ENCODE data around the gene CRTAC1.

The CRTAC1 gene

DNA sequence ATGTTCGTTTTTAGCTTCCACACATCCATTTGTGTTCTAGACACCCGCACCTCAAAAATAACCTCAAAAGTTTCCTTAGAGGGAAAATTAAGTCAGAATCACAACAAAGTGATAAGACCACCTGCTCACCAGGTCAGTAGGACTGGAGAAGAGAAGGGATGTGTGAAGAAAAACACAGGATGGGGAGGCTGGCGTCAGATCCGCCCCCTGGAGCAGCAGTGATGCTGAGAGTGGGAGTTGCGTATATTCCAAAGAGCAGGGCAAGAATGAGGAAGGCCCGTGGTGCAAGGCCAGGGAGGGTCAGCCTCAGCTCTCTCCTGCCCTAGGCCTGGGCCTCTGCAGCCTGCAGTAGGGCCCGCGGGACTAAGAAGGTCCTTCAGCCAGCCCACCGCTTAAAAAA is 28.7 kb downstream of the CRTAC1 start:
- Histone ChIP-seq H3K36me3 (ENCODE audit: control insufficient read depth, low read depth, low read length) (no peaks in the 10 kb centered on the region), H3K4me1 (ENCODE audit: control insufficient read depth, low read depth, low read length) (peaks cover 14% of the 10 kb centered on the region), H3K9ac (ENCODE audit: low read length) (no peak overlapping the region), H3K27me3 (ENCODE audit: control insufficient read depth, insufficient read depth, low read length) (no peaks in the 10 kb centered on the region), H3K4me3 (ENCODE audit: low read length) (no peak overlapping the region), H3K9me3 (ENCODE audit: control insufficient read depth, low read depth, low read length) (no peaks in the 10 kb centered on the region), H3K27ac (ENCODE audit: low read length) (no peak overlapping the region)

DNA sequence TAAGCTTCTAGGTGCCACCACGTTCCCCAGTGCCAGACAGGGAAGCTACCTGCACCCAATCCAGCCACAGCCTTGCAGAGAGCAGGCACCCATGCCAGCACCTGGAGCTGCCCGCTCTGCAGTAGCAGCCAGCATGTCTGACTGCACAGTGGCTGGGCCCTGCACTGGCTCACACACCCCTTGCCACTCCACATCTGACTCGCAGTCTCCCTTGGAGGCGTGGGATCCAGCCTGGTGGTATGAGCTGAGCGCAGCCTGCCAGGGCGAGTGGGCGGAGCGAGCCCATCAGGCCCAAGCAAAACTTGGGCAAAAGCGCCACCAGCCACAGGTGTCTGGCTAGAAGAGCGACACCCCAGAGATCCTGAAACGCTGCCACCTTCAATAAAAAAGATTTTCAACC is 30.1 kb downstream of the CRTAC1 start:
- Histone ChIP-seq H3K9ac (ENCODE audit: low read length) (no peak overlapping the region), H3K9me3 (ENCODE audit: control insufficient read depth, low read depth, low read length) (no peaks in the 10 kb centered on the region), H3K4me3 (ENCODE audit: low read length) (no peak overlapping the region), H3K4me1 (ENCODE audit: control insufficient read depth, low read depth, low read length) (peaks cover 3% of the 10 kb centered on the region), H3K27ac (ENCODE audit: low read length) (no peak overlapping the region), H3K36me3 (ENCODE audit: control insufficient read depth, low read depth, low read length) (no peaks in the 10 kb centered on the region), H3K27me3 (ENCODE audit: control insufficient read depth, insufficient read depth, low read length) (no peaks in the 10 kb centered on the region)

DNA sequence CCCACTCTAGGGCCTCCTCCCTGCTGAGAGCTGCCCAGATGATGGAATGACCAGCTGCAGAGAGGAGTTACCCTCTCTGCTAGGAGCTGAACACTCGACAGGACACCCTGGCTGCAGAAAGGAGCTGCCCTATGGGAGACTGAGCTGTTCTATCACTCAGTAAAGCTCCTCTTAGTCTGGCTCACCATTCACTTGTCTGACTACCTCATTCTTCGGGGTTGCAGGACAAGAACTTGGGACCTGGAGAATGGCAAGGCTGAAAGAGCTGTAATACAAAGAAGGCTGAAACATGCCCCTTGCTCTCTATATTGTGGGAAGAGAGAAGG is 30.5 kb downstream of the CRTAC1 start:
- Histone ChIP-seq H3K27me3 (ENCODE audit: control insufficient read depth, insufficient read depth, low read length) (no peaks in the 10 kb centered on the region), H3K27ac (ENCODE audit: low read length) (no peak overlapping the region), H3K4me3 (ENCODE audit: low read length) (no peak overlapping the region), H3K4me1 (ENCODE audit: control insufficient read depth, low read depth, low read length) (peaks cover 3% of the 10 kb centered on the region), H3K9ac (ENCODE audit: low read length) (no peak overlapping the region), H3K9me3 (ENCODE audit: control insufficient read depth, low read depth, low read length) (no peaks in the 10 kb centered on the region), H3K36me3 (ENCODE audit: control insufficient read depth, low read depth, low read length) (no peaks in the 10 kb centered on the region)

DNA sequence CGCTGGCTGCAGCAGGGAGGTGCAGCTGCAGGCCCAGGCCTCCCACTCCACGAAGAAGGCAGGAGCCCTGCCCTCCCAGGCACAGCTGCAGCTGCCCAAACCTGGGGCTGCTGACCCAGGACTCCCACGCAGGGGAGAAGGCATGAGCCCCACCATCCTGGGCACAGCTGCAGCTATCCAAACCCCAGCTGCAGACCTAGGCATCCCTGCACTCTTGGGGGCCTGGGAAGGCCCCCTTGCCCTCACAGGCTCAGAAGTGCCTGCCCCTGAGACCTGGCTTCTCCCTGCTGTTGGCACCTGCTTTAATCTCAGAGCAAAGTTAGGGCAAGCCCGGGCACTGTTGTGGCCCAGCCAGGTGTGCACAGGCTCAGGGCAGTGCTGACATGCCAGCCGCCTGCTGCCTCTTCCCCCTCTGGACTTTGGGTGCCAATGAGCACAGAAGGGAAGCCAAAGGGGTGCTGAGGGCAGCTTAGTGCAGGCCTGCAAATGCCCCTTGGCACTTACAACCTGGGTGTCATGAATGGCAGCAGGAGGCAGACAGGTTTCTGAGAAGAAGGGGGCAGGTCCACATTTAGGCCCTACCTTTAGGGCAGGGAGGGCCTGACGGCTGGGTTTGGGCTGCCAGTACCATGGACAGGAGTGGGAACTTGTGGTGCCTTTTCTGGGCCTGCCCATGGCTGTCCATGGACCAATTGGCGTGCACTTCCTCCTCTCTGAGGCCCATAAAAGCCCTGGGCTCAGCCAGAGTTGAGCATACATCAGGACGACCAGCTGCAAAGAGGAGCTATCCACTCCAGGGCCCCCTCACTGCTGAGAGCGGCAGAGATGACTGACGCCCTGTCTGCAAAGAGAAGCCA is 31.1 kb downstream of the CRTAC1 start:
- Histone ChIP-seq H3K27ac (ENCODE audit: low read length) (no peak overlapping the region), H3K36me3 (ENCODE audit: control insufficient read depth, low read depth, low read length) (no peaks in the 10 kb centered on the region), H3K9me3 (ENCODE audit: control insufficient read depth, low read depth, low read length) (no peaks in the 10 kb centered on the region), H3K27me3 (ENCODE audit: control insufficient read depth, insufficient read depth, low read length) (no peaks in the 10 kb centered on the region), H3K4me1 (ENCODE audit: control insufficient read depth, low read depth, low read length) (peaks cover 3% of the 10 kb centered on the region), H3K4me3 (ENCODE audit: low read length) (no peak overlapping the region), H3K9ac (ENCODE audit: low read length) (no peak overlapping the region)

DNA sequence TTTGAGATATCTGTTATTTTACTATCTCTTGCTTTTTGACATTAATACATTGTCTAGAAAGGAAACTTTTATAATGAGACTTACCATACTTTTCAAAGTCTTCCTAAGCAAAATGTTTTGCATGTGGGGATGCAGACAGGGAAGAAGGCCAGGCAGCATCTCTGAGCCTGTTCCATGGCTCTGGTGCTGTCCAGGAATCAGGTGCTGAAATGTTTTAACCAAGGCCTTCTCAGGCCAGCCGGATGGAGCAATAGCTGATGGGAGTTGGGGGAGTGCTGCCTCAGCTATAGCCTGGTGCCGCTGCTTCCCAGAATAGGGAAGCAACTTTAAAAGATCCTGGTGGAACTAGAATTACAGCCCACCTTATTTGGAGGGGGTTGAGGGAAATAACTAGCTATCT is 38.5 kb downstream of the CRTAC1 start:
- H3K9ac ChIP-seq (ENCODE audit: low read length): no peak overlapping the region
- no peak overlapping the region for H3K4me3 ChIP-seq (ENCODE audit: low read length)
- no peak overlapping the region for H3K27ac ChIP-seq (ENCODE audit: low read length)
- no peaks in the 10 kb centered on the region for H3K27me3 ChIP-seq (ENCODE audit: control insufficient read depth, insufficient read depth, low read length)
- no peaks in the 10 kb centered on the region for H3K36me3 ChIP-seq (ENCODE audit: control insufficient read depth, low read depth, low read length)
- no peaks in the 10 kb centered on the region for H3K4me1 ChIP-seq (ENCODE audit: control insufficient read depth, low read depth, low read length)
- H3K9me3 ChIP-seq (ENCODE audit: control insufficient read depth, low read depth, low read length): no peaks in the 10 kb centered on the region

DNA sequence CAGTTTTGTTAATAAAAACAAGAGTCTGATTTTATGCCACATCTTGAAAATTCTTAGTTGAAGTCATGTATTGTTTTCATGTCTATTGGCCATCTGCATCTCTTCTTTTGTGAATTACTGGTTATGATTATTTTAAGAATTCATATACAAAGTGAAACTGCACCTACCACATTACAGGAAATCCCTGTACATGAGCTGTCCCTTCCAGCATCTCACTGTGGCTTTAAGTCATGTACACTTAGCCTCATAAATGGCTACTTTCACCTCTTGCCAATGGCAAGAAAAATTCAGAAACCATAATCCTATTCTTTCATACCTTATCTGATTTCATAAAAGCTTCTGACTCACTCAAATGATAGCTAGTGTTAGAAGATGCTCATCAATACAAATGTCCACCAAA is 48.6 kb downstream of the CRTAC1 start:
- no peaks in the 10 kb centered on the region for H3K36me3 ChIP-seq (ENCODE audit: control insufficient read depth, low read depth, low read length)
- H3K4me3 ChIP-seq (ENCODE audit: low read length): no peak overlapping the region
- H3K27ac ChIP-seq (ENCODE audit: low read length): no peak overlapping the region
- no peaks in the 10 kb centered on the region for H3K4me1 ChIP-seq (ENCODE audit: control insufficient read depth, low read depth, low read length)
- peaks cover 8% of the 10 kb centered on the region for H3K27me3 ChIP-seq (ENCODE audit: control insufficient read depth, insufficient read depth, low read length)
- no peak overlapping the region for H3K9ac ChIP-seq (ENCODE audit: low read length)
- no peaks in the 10 kb centered on the region for H3K9me3 ChIP-seq (ENCODE audit: control insufficient read depth, low read depth, low read length)

DNA sequence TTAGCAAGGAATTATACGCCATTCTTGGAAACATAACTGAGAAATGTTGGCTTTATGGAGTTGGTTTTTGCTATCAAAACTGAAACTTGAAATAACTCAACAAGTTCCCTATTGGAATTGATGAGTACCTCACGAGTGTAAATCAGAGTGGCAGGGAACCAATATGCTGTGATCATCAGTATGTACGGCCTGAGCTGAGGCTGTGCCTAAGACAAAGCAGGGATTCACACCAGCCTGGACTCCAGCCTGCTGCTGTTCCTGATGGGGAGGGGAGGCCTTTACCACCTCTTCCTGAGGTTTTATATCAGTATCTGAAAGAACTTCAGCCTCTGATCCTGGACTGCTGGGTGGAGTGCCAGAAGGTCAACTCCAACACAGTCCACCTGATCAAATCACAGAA is 52.7 kb downstream of the CRTAC1 start:
- H3K4me1 ChIP-seq (ENCODE audit: control insufficient read depth, low read depth, low read length): no peaks in the 10 kb centered on the region
- H3K27me3 ChIP-seq (ENCODE audit: control insufficient read depth, insufficient read depth, low read length): peaks cover 49% of the 10 kb centered on the region
- no peak overlapping the region for H3K27ac ChIP-seq (ENCODE audit: low read length)
- H3K4me3 ChIP-seq (ENCODE audit: low read length): no peak overlapping the region
- no peak overlapping the region for H3K9ac ChIP-seq (ENCODE audit: low read length)
- H3K36me3 ChIP-seq (ENCODE audit: control insufficient read depth, low read depth, low read length): no peaks in the 10 kb centered on the region
- H3K9me3 ChIP-seq (ENCODE audit: control insufficient read depth, low read depth, low read length): no peaks in the 10 kb centered on the region

DNA sequence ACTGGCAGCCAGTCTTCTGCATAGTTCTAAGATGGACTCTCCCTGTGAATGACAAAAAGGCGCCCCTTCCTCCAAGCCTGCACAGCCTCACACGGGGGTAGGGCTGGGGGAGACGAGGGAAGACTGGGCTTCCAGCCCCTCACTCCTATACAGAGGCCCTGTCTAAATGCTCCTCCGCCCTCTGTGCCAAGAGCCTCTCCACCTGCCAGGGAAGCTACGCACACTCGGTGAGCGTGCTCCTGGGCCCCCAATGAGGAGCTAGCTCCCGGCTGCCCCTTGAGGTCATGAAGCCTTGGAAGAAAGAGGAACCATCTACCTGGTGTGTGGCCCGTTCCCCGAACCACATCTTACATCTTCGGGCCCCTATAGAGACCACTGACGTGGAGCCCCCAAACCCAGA is 54.8 kb downstream of the CRTAC1 start:
- Histone ChIP-seq H3K4me3 (ENCODE audit: low read length) (no peak overlapping the region), H3K27ac (ENCODE audit: low read length) (no peak overlapping the region), H3K36me3 (ENCODE audit: control insufficient read depth, low read depth, low read length) (no peaks in the 10 kb centered on the region), H3K27me3 (ENCODE audit: control insufficient read depth, insufficient read depth, low read length) (peaks cover 61% of the 10 kb centered on the region), H3K9ac (ENCODE audit: low read length) (no peak overlapping the region), H3K9me3 (ENCODE audit: control insufficient read depth, low read depth, low read length) (no peaks in the 10 kb centered on the region), H3K4me1 (ENCODE audit: control insufficient read depth, low read depth, low read length) (no peaks in the 10 kb centered on the region)

DNA sequence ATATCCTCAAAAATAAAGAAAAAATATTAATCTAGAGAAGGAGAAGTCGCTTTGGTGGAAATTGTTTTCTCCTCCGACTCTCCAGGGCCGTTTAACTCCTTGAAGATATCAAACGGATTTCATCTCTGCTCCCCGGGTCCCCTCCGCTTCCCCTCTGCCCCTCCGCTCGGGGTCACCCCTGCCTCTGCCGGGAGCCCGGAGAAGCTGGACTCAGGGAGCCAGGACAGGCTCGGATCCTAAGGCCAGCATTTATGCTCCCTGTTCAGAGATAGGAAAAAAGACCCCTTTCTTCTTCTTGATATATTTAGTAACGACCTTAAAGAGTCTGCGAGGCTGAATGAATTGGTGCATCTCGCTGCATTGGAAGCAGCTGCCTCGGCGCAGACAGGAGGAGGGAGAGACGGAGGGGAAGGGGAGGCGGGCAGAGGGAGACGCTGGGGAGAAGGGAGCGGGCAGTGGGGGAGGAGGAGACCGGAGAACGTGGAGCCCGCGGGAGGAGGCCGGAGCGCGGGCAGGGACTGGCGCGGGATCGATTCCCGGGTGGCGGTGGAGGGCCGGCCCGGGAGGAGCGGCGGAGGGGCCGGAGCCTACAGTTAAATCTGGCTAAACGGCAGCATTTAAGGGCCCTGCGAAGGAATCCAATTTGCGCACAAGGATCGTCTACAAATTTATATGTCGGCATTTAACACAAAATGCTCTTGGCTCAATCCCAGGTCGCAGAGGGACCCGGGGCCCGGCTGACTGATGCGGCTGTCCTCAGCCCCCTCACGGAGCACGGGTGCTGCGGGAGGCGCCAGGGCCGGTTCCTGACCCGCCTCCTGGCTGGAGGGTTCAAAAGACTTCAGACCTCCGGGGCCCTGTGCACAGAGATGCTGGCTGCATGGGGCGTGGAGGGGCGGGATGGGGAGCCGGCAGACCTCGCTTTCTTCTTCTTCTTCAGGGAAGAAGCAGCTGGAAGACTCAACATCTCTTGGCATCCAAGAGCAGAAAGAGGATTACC is 55.6 kb downstream of the CRTAC1 start:
- H3K27ac ChIP-seq (ENCODE audit: low read length): no peak overlapping the region
- H3K36me3 ChIP-seq (ENCODE audit: control insufficient read depth, low read depth, low read length): no peaks in the 10 kb centered on the region
- no peaks in the 10 kb centered on the region for H3K9me3 ChIP-seq (ENCODE audit: control insufficient read depth, low read depth, low read length)
- H3K4me3 ChIP-seq (ENCODE audit: low read length): peak overlapping the region; percentile 55
- peaks cover 61% of the 10 kb centered on the region for H3K27me3 ChIP-seq (ENCODE audit: control insufficient read depth, insufficient read depth, low read length)
- H3K9ac ChIP-seq (ENCODE audit: low read length): no peak overlapping the region
- no peaks in the 10 kb centered on the region for H3K4me1 ChIP-seq (ENCODE audit: control insufficient read depth, low read depth, low read length)

DNA sequence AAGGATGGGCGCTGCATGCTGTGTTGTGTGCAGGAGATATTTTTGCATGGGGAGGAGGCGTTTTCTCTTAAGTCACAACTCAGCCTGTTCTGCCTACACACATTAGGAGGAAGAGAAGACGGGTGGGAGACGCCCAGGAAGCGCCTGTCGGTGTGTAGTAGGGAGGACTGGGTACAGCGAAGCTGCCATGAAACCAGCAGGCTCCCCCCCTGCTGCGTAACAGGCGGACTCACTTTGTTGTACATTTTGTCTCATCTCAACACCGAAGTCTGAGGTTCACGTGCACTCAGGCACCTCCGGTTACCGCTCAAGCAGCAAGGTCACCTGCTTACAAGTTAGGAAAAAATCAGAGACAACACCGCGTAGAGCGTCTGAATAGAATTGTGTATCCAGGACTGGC is 56.3 kb downstream of the CRTAC1 start:
- Histone ChIP-seq H3K36me3 (ENCODE audit: control insufficient read depth, low read depth, low read length) (no peaks in the 10 kb centered on the region), H3K4me3 (ENCODE audit: low read length) (peak overlapping the region; percentile 55), H3K27ac (ENCODE audit: low read length) (no peak overlapping the region), H3K9me3 (ENCODE audit: control insufficient read depth, low read depth, low read length) (no peaks in the 10 kb centered on the region), H3K27me3 (ENCODE audit: control insufficient read depth, insufficient read depth, low read length) (peaks cover 61% of the 10 kb centered on the region), H3K4me1 (ENCODE audit: control insufficient read depth, low read depth, low read length) (no peaks in the 10 kb centered on the region), H3K9ac (ENCODE audit: low read length) (no peak overlapping the region)

DNA sequence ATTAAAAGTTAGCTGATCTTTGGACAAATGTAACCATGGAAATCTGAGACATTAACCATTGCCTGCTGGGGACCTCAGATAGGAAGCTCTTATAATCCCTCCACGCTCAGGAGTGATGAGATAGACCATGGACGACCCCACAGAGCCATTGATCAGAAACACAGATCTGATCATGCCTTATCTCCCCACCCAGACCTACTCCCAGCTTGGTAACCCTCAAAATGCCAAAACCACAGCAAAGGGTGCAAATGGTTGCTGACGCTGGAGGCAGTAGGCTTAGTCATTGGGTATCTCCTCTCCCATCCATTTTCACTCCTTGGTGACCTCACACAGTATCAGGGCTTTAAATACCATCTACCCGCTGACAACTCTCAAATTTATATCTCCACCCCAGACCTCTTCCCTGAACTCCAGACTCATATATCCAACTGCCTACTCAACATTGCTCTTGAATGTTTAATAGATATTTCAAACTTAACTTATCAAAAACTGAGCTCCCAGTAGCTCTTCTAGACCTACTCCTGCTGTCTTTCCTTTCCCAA is 60.8 kb downstream of the CRTAC1 start:
- no peaks in the 10 kb centered on the region for H3K4me1 ChIP-seq (ENCODE audit: control insufficient read depth, low read depth, low read length)
- H3K9ac ChIP-seq (ENCODE audit: low read length): no peak overlapping the region
- H3K36me3 ChIP-seq (ENCODE audit: control insufficient read depth, low read depth, low read length): no peaks in the 10 kb centered on the region
- H3K27me3 ChIP-seq (ENCODE audit: control insufficient read depth, insufficient read depth, low read length): peaks cover 32% of the 10 kb centered on the region
- H3K4me3 ChIP-seq (ENCODE audit: low read length): no peak overlapping the region
- H3K9me3 ChIP-seq (ENCODE audit: control insufficient read depth, low read depth, low read length): no peaks in the 10 kb centered on the region
- no peak overlapping the region for H3K27ac ChIP-seq (ENCODE audit: low read length)
